ENCODE data around the gene TBC1D3B.
"Not testable (repeated sequence)": the region's sequence is repeated elsewhere in the genome, so short reads cannot be mapped to it uniquely, and the experiment has no call there.

Gene TBC1D3B

GRCh38 chr17:36198831-36199465, 22.5 kb upstream of the TBC1D3B start:
- DNase-seq: no peak

GRCh38 chr17:36197387-36197703, 20.9 kb upstream of the TBC1D3B start:
- no peak for DNase-seq

- no peak for DNase-seq
Measured at GRCh38 chr17:36196131-36196486, 19.7 kb upstream of the TBC1D3B start.

GRCh38 chr17:36195434-36196130, 19.1 kb upstream of the TBC1D3B start:
- no peak for DNase-seq

GRCh38 chr17:36194832-36195433, 18.5 kb upstream of the TBC1D3B start:
- not testable (repeated sequence) for DNase-seq

- DNase-seq: not testable (repeated sequence)
Measured at GRCh38 chr17:36194147-36194831, 17.9 kb upstream of the TBC1D3B start.

GRCh38 chr17:36193216-36193775, 16.9 kb upstream of the TBC1D3B start:
- DNase-seq: no peak

- DNase-seq: not testable (repeated sequence)
Measured at GRCh38 chr17:36190549-36191330, 14.3 kb upstream of the TBC1D3B start.

- not testable (repeated sequence) for DNase-seq
Measured at GRCh38 chr17:36189993-36190392, 13.6 kb upstream of the TBC1D3B start.

GRCh38 chr17:36188891-36189306, 12.5 kb upstream of the TBC1D3B start:
- DNase-seq: no peak

- not testable (repeated sequence) for DNase-seq
Measured at GRCh38 chr17:36187943-36188665, 11.7 kb upstream of the TBC1D3B start.

- DNase-seq: not testable (repeated sequence)
Measured at GRCh38 chr17:36186810-36187763, 10.7 kb upstream of the TBC1D3B start.

GRCh38 chr17:36185416-36185815, 9.0 kb upstream of the TBC1D3B start:
- DNase-seq: no peak

- DNase-seq: no peak
Measured at GRCh38 chr17:36184023-36184765, 7.8 kb upstream of the TBC1D3B start.

GRCh38 chr17:36183001-36183971, 6.8 kb upstream of the TBC1D3B start:
- no peak for DNase-seq

GRCh38 chr17:36182176-36183000, 6.0 kb upstream of the TBC1D3B start:
- DNase-seq: no peak

GRCh38 chr17:36181446-36182175, 5.2 kb upstream of the TBC1D3B start:
- DNase-seq: not testable (repeated sequence)

All from SHP77 treated with DMSO at 0.1 percent for 48 hours (cell line).